Breast epithelium (tissue), 3 donors: ENCODE results near the gene KCTD16.

Experiments used
- POLR2A ChIP-seq: fragments of 450-650 bp; IDR thresholded peaks from one replicate; pipeline ENCODE4 v1.6.1; 2016; ENCODE audit warnings: antibody characterized with exemption, mild to moderate bottlenecking, moderate library complexity
- POLR2AphosphoS5 ChIP-seq, 3 donors: sonication (generic); formaldehyde crosslinking; IDR thresholded peaks; one replicate each; pipeline ENCODE4 v1.6.1; 2017; ENCODE audit warnings: antibody characterized with exemption in 3 of 3
- TF ChIP-seq, protein P1 (sequence below), 3 donors: fragments of 450-650 bp; IDR thresholded peaks; one replicate each; pipeline ENCODE4 v1.5.1; 2016 to 2017; ENCODE audit warnings: antibody characterized with exemption in 3 of 3, mild to moderate bottlenecking in 3 of 3, moderate library complexity in 3 of 3

DNA sequence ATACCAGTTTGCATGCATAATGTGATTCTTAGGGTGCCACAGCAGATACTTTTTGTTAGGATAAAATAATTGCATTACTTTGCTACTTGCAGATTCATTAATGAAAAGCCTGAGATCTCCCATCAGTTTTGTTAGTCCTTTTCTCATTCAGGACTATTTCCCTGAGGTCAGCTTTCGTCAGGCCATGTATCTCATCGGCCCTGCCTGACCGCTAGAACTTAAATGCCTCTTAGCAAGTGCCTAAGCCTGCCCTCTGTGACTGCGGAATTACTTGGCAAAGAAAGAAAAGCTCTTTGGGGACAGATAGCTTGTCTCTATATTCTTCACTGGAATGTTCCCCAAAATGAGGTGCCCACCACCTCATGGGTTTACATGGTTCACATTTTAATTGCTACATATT, 147.8 kb downstream of the KCTD16 start:
- TF ChIP-seq POLR2A (no peak), POLR2AphosphoS5 (IDR thresholded peaks at IDR 0.05) (no peak)
- TF ChIP-seq, protein P1, sequence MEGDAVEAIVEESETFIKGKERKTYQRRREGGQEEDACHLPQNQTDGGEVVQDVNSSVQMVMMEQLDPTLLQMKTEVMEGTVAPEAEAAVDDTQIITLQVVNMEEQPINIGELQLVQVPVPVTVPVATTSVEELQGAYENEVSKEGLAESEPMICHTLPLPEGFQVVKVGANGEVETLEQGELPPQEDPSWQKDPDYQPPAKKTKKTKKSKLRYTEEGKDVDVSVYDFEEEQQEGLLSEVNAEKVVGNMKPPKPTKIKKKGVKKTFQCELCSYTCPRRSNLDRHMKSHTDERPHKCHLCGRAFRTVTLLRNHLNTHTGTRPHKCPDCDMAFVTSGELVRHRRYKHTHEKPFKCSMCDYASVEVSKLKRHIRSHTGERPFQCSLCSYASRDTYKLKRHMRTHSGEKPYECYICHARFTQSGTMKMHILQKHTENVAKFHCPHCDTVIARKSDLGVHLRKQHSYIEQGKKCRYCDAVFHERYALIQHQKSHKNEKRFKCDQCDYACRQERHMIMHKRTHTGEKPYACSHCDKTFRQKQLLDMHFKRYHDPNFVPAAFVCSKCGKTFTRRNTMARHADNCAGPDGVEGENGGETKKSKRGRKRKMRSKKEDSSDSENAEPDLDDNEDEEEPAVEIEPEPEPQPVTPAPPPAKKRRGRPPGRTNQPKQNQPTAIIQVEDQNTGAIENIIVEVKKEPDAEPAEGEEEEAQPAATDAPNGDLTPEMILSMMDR (IDR thresholded peaks at IDR 0.05) = no peak
